ENCODE data around the gene SIGLEC11. TPM values are rescaled to one million over a fixed set of nuclear protein-coding genes. Genes with fewer than 3 reads are reported as not detected.

SIGLEC11 gene
- total RNA-seq, 3 donors from 2014 or later (not counting 1 experiment from before 2014, with no cell fraction given) = 0.40 to 0.75 TPM; not detected in 1

- no peak overlapping the region for H3K27ac ChIP-seq (ENCODE audit: low read length)
- intact Hi-C loops (cut with micrococcal nuclease) = no loop called here
- Mint-ChIP-seq H3K27ac (no peak overlapping the region), H3K27me3 (ENCODE audit: low read depth in 2 of 2) (peaks cover 29% of the 10 kb centered on the region in 2 donors), H3K9me3 (no peaks in the 10 kb centered on the region), H3K4me1 (peaks cover 9 to 12% of the 10 kb centered on the region in 2 donors), H3K4me3 (no peak overlapping the region), H3K36me3 (no peaks in the 10 kb centered on the region)
- no peak for DNase-seq
- H3K4me1 ChIP-seq (ENCODE audit: control insufficient read depth, insufficient read depth, low read length) = no peaks in the 10 kb centered on the region
- no peak for TF ChIP-seq CTCF (IDR thresholded peaks at IDR 0.05)
- no peaks in the 10 kb centered on the region for H3K36me3 ChIP-seq (ENCODE audit: control insufficient read depth, insufficient read depth, low read length)
- H3K4me3 ChIP-seq (ENCODE audit: low read length) = no peak overlapping the region
- H3K9me3 ChIP-seq (ENCODE audit: control insufficient read depth, insufficient read depth, low read length) = no peaks in the 10 kb centered on the region
- no peak for ATAC-seq
- no peaks in the 10 kb centered on the region for H3K27me3 ChIP-seq (ENCODE audit: control insufficient read depth, insufficient read depth, low read length)
- 34% methylated on average over 12 of the region's 12 CpGs for WGBS (ENCODE audit: insufficient coverage)
Observed at GRCh38 chr19:49954092-49954829, 6.7 kb downstream of the SIGLEC11 start.

DNA sequence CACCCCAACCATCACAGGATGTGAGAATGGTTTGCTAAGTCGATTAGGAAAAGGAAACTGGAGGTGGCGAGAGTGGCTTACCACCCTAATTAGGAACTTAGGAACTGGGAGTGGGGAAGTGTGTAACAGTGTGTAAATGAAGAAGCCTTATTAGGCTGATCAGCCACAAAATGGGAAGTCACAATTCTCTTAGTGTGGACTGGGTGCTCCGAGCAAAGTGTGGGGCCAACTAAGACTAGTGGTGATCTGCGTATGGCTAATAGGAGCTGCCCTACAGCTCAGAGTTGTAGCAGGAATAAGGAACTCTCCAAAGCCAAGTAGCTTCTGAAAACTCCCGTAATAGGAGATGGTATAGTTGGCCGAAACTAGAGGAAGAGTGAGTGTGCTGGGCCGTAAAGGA, 7.6 kb downstream of the SIGLEC11 start:
- Histone ChIP-seq H3K9me3 (ENCODE audit: control insufficient read depth, insufficient read depth, low read length) (no peaks in the 10 kb centered on the region), H3K27ac (ENCODE audit: low read length) (no peak overlapping the region), H3K27me3 (ENCODE audit: control insufficient read depth, insufficient read depth, low read length) (no peaks in the 10 kb centered on the region), H3K4me3 (ENCODE audit: low read length) (no peak overlapping the region), H3K4me1 (ENCODE audit: control insufficient read depth, insufficient read depth, low read length) (no peaks in the 10 kb centered on the region), H3K36me3 (ENCODE audit: control insufficient read depth, insufficient read depth, low read length) (no peaks in the 10 kb centered on the region)
- no peak overlapping the region for H3K4me3 Mint-ChIP-seq
- H3K36me3 Mint-ChIP-seq = no peaks in the 10 kb centered on the region
- H3K27me3 Mint-ChIP-seq (ENCODE audit: low read depth in 2 of 2) = peaks cover 29% of the 10 kb centered on the region in 2 donors
- H3K27ac Mint-ChIP-seq = no peak overlapping the region
- no peak for TF ChIP-seq CTCF (IDR thresholded peaks at IDR 0.05)
- ATAC-seq = no peak
- DNase-seq = no peak
- no peaks in the 10 kb centered on the region for H3K9me3 Mint-ChIP-seq
- intact Hi-C loops (cut with micrococcal nuclease) = no loop called here
- WGBS (ENCODE audit: insufficient coverage) = 70% methylated on average over 7 of the region's 7 CpGs
- H3K4me1 Mint-ChIP-seq = peaks cover 9 to 12% of the 10 kb centered on the region in 2 donors

DNA sequence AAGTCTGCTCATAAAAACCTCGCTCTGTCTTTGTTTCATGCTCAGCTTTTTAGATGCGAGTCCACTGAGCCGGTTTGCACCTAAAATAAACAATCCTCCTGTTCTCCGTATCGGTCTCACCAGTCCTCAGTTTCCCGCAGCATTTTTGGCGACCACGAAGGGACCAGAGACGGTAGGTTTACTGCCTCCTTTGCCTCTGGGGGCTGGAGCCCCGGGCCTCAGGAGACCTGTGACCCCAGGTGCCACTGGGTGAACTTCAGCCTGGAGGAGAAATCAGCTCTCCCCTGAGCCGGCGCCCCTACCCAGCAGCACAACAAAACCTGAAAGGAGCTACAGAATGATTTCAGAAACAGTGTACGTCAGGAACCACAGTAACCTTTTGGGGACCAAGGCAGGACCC, 8.1 kb downstream of the SIGLEC11 start:
- intact Hi-C loops (cut with micrococcal nuclease) = no loop called here
- Mint-ChIP-seq H3K9me3 (no peaks in the 10 kb centered on the region), H3K36me3 (no peaks in the 10 kb centered on the region), H3K4me1 (peaks cover 9 to 12% of the 10 kb centered on the region in 2 donors), H3K27me3 (ENCODE audit: low read depth in 2 of 2) (peaks cover 29% of the 10 kb centered on the region in 2 donors), H3K27ac (no peak overlapping the region), H3K4me3 (no peak overlapping the region)
- ATAC-seq (no peak), DNase-seq (no peak)
- no peaks in the 10 kb centered on the region for H3K9me3 ChIP-seq (ENCODE audit: control insufficient read depth, insufficient read depth, low read length)
- no peak for TF ChIP-seq CTCF (IDR thresholded peaks at IDR 0.05)
- no peaks in the 10 kb centered on the region for H3K4me1 ChIP-seq (ENCODE audit: control insufficient read depth, insufficient read depth, low read length)
- H3K4me3 ChIP-seq (ENCODE audit: low read length) = no peak overlapping the region
- H3K36me3 ChIP-seq (ENCODE audit: control insufficient read depth, insufficient read depth, low read length) = no peaks in the 10 kb centered on the region
- no peaks in the 10 kb centered on the region for H3K27me3 ChIP-seq (ENCODE audit: control insufficient read depth, insufficient read depth, low read length)
- WGBS (ENCODE audit: insufficient coverage) = 87% methylated on average over 13 of the region's 13 CpGs
- H3K27ac ChIP-seq (ENCODE audit: low read length) = no peak overlapping the region

DNA sequence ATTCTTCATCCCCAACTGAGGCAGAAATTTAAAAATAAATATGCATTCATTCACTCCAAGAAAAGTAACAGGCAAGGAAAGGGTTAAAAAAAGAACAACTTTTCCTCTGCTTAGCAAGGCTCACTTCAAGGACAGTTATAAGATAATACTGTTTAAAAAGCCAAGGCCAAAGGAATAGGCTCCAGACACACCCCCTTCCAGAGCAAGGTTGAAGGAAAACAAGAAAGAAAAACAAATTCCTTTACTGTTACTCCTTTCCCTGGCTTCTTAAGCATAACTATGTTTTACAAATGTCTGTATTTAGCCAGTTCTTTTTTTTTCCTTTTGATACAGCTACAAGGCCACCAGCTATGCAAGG, 8.5 kb downstream of the SIGLEC11 start:
- Histone ChIP-seq H3K4me3 (ENCODE audit: low read length) (no peak overlapping the region), H3K9me3 (ENCODE audit: control insufficient read depth, insufficient read depth, low read length) (no peaks in the 10 kb centered on the region), H3K27ac (ENCODE audit: low read length) (no peak overlapping the region), H3K27me3 (ENCODE audit: control insufficient read depth, insufficient read depth, low read length) (no peaks in the 10 kb centered on the region), H3K4me1 (ENCODE audit: control insufficient read depth, insufficient read depth, low read length) (no peaks in the 10 kb centered on the region), H3K36me3 (ENCODE audit: control insufficient read depth, insufficient read depth, low read length) (no peaks in the 10 kb centered on the region)
- Mint-ChIP-seq H3K27me3 (ENCODE audit: low read depth in 2 of 2) (peaks cover 29 to 32% of the 10 kb centered on the region in 2 donors), H3K4me3 (no peak overlapping the region), H3K36me3 (no peaks in the 10 kb centered on the region), H3K27ac (no peak overlapping the region), H3K4me1 (peaks cover 9 to 12% of the 10 kb centered on the region in 2 donors), H3K9me3 (no peaks in the 10 kb centered on the region)
- intact Hi-C loops (cut with micrococcal nuclease) = no loop called here
- DNase-seq (no peak), ATAC-seq (no peak)
- no peak for TF ChIP-seq CTCF (IDR thresholded peaks at IDR 0.05)
